ENCODE results near the gene PTPRD.

DNA sequence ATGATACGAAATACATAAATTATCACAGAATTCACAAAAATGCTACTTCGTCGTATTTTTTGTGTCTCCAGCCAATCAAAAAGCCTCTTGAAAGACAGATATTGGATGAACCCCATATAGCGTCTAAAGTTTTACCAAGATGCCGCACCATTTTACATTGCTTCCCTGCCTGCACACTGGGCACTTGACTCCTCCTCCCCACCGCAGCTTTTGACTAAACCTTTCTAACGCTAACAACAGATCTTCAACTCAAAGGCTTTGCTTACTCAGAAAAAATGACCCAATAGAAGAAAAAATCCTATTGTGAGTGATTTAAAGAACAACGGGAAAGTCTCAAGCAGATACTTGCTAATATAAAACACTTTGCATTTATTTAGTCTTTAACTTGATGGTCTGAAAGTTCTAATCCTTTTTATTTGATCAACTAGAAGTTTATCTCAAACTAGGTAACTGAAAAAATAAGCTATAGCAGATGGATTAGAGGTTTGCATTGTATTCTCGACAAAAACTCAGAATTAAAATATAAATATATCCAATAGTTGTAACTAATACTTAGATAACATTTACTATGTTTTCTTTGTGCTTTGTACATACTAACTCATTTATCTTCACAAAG, 2204.1 kb downstream of the PTPRD start:
- TF ChIP-seq, protein P1, sequence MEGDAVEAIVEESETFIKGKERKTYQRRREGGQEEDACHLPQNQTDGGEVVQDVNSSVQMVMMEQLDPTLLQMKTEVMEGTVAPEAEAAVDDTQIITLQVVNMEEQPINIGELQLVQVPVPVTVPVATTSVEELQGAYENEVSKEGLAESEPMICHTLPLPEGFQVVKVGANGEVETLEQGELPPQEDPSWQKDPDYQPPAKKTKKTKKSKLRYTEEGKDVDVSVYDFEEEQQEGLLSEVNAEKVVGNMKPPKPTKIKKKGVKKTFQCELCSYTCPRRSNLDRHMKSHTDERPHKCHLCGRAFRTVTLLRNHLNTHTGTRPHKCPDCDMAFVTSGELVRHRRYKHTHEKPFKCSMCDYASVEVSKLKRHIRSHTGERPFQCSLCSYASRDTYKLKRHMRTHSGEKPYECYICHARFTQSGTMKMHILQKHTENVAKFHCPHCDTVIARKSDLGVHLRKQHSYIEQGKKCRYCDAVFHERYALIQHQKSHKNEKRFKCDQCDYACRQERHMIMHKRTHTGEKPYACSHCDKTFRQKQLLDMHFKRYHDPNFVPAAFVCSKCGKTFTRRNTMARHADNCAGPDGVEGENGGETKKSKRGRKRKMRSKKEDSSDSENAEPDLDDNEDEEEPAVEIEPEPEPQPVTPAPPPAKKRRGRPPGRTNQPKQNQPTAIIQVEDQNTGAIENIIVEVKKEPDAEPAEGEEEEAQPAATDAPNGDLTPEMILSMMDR (conservative IDR thresholded peaks at IDR 0.05 in 1 of 2, IDR thresholded peaks at IDR 0.05 in 1 of 2; ENCODE audit: extremely low read depth in 1 of 2, insufficient read depth in 1 of 2, low read depth in 1 of 2, low read length in 2 of 2) = no peak
- no peak for TF ChIP-seq EZH2 (IDR thresholded peaks at IDR 0.05; ENCODE audit: borderline replicate concordance, low read length)
